GOT3 (cell line): Measurements from ENCODE around the gene GPANK1.

Experiments
- DNase-seq: peaks from one replicate; lab custom pipeline; 2025; ENCODE audit warnings: mixed read lengths; lab: John Stamatoyannopoulos, UW

The GPANK1 gene

GRCh38 chr6:31617010-31617409 is 47.8 kb downstream of the GPANK1 start:
- DNase-seq, result no peak

GRCh38 chr6:31615748-31616147 is 49.0 kb downstream of the GPANK1 start:
- DNase-seq, result no peak

GRCh38 chr6:31614684-31615578 is 49.9 kb downstream of the GPANK1 start, which contains the start of gene AIF1:
TSS of gene AIF1 (plus strand) at chr6:31615234. CDS start at chr6:31615330, 96 bp downstream.
- no peak for DNase-seq

DNA sequence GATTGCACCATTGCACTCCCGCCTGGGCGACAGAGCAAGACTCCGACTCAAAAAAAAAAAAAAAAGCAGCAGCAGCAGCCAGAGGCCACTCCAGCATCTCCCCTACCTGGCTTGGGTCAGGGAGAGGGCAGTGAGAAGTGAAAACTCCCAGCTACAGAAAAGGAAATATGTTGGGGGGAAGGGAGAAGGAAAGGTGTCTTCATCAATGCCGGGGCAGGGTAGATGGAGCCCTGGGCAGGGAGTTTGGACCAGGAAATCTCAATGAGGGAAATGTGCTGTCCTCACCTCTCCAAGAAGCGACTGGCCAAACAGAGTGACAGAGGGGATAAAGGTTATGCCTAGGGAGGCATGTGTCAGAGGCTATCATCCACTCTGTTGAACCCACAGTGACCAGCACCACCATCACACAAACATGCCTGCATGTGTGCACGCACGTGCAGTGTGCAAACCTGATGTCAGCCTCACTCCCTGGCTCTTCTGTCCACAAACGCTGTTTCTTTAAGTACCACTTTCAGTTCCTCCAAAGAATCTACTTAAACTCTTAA is 50.6 kb downstream of the GPANK1 start:
- no peak for DNase-seq
